RWPE2 (cell line): ENCODE data around the gene CCSAP.

Source experiments
- ATAC-seq: fragments of 200-7000 bp; cut with Tn5 transposase; 3 replicates; pipeline ENCODE4 v1.9.1; 2021; ENCODE audit warnings: low read depth
- DNase-seq: peaks from one replicate; pipeline ENCODE4 v3.0.0-alpha.2; 2020; ENCODE audit warnings: low spot score
- H3K27ac ChIP-seq: fragments of 450-650 bp; 2 replicates; pipeline ENCODE4 v1.5.1; 2017; ENCODE audit warnings: mild to moderate bottlenecking; ENCODE audit not compliant: poor library complexity, severe bottlenecking
- H3K27me3 ChIP-seq: fragments of 250-450 bp; sonication (Bioruptor Pico); 2 replicates; pipeline ENCODE4 v1.5.1; 2021; ENCODE audit warnings: mild to moderate bottlenecking, moderate library complexity; ENCODE audit not compliant: insufficient read depth, poor library complexity, severe bottlenecking
- H3K36me3 ChIP-seq: fragments of 250-450 bp; sonication (Bioruptor Pico); 2 replicates; pipeline ENCODE4 v1.5.1; 2020; ENCODE audit warnings: low read depth, mild to moderate bottlenecking, moderate library complexity
- H3K4me1 ChIP-seq: fragments of 250-450 bp; sonication (Bioruptor Pico); 2 replicates; pipeline ENCODE4 v1.5.1; 2021; ENCODE audit warnings: mild to moderate bottlenecking, moderate library complexity; ENCODE audit not compliant: insufficient read depth, poor library complexity, severe bottlenecking
- H3K4me3 ChIP-seq: fragments of 250-450 bp; sonication (Bioruptor Pico); 2 replicates; pipeline ENCODE4 v1.5.1; 2021; ENCODE audit warnings: mild to moderate bottlenecking, moderate library complexity; ENCODE audit not compliant: severe bottlenecking
- H3K9me3 ChIP-seq: fragments of 250-450 bp; sonication (Bioruptor Pico); 2 replicates; pipeline ENCODE4 v1.5.1; 2021; ENCODE audit warnings: mild to moderate bottlenecking, moderate library complexity; ENCODE audit not compliant: severe bottlenecking
- CTCF ChIP-seq: fragments of 450-650 bp; IDR thresholded peaks from one replicate; pipeline ENCODE4 v1.5.1; 2017; ENCODE audit warnings: mild to moderate bottlenecking, moderate library complexity; ENCODE audit not compliant: poor library complexity, severe bottlenecking

CCSAP gene

GRCh38 chr1:229287267-229287666 lies 55.6 kb downstream of the CCSAP start:
- no peak overlapping the region for H3K27ac ChIP-seq
- H3K36me3 ChIP-seq, result no peaks in the 10 kb centered on the region
- no peaks in the 10 kb centered on the region for H3K27me3 ChIP-seq
- H3K4me1 ChIP-seq, result no peaks in the 10 kb centered on the region
- DNase-seq (no peak), ATAC-seq (no peak)
- no peaks in the 10 kb centered on the region for H3K9me3 ChIP-seq
- no peak overlapping the region for H3K4me3 ChIP-seq
- TF ChIP-seq CTCF, result no peak

- no peak overlapping the region for H3K4me3 ChIP-seq
- TF ChIP-seq CTCF, result no peak
- DNase-seq, result no peak
- no peaks in the 10 kb centered on the region for H3K4me1 ChIP-seq
- H3K27ac ChIP-seq, result no peak overlapping the region
- H3K36me3 ChIP-seq, result no peaks in the 10 kb centered on the region
- no peak for ATAC-seq
- H3K27me3 ChIP-seq, result no peaks in the 10 kb centered on the region
- H3K9me3 ChIP-seq, result no peaks in the 10 kb centered on the region
Observed at GRCh38 chr1:229286099-229286766, 56.6 kb downstream of the CCSAP start.

GRCh38 chr1:229285440-229285839 lies 57.4 kb downstream of the CCSAP start:
- H3K27ac ChIP-seq, result no peak overlapping the region
- no peak for ATAC-seq
- H3K9me3 ChIP-seq, result no peaks in the 10 kb centered on the region
- no peak for TF ChIP-seq CTCF
- no peaks in the 10 kb centered on the region for H3K36me3 ChIP-seq
- peaks cover 7% of the 10 kb centered on the region for H3K4me1 ChIP-seq
- H3K4me3 ChIP-seq, result no peak overlapping the region
- no peaks in the 10 kb centered on the region for H3K27me3 ChIP-seq
- DNase-seq, result no peak

GRCh38 chr1:229284887-229285286 lies 58.0 kb downstream of the CCSAP start:
- Histone ChIP-seq H3K27me3 (no peaks in the 10 kb centered on the region), H3K36me3 (no peaks in the 10 kb centered on the region), H3K27ac (no peak overlapping the region), H3K4me3 (no peak overlapping the region), H3K9me3 (no peaks in the 10 kb centered on the region), H3K4me1 (peaks cover 7% of the 10 kb centered on the region)
- DNase-seq (no peak), ATAC-seq (no peak)
- no peak for TF ChIP-seq CTCF

- H3K36me3 ChIP-seq, result no peaks in the 10 kb centered on the region
- ATAC-seq, result no peak
Observed at GRCh38 chr1:229283183-229283611, 59.6 kb downstream of the CCSAP start.

More at GRCh38 chr1:229283183-229283611, 59.6 kb downstream of the CCSAP start:
- peaks cover 7% of the 10 kb centered on the region for H3K4me1 ChIP-seq
- DNase-seq, result no peak
- no peak for TF ChIP-seq CTCF
- H3K9me3 ChIP-seq, result no peaks in the 10 kb centered on the region
- no peak overlapping the region for H3K4me3 ChIP-seq
- no peaks in the 10 kb centered on the region for H3K27me3 ChIP-seq
- H3K27ac ChIP-seq, result no peak overlapping the region
